GM19240 (cell line): ENCODE data around the gene CDHR5.

ENCODE experiments used
- DNase-seq: peaks from one replicate; pipeline ENCODE4 v3.0.0; 2011; ENCODE audit warnings: low spot score; ENCODE audit not compliant: insufficient read length

CDHR5 gene

GRCh38 chr11:611001-611996, 13.5 kb downstream of the CDHR5 start:
- DNase-seq = no peak

- no peak for DNase-seq
Measured at GRCh38 chr11:610146-610801, 14.5 kb downstream of the CDHR5 start.

- DNase-seq = no peak
Measured at GRCh38 chr11:609341-609811, 15.4 kb downstream of the CDHR5 start.

GRCh38 chr11:608791-609251, 15.9 kb downstream of the CDHR5 start:
- no peak for DNase-seq

GRCh38 chr11:607971-608659, 16.6 kb downstream of the CDHR5 start:
- DNase-seq = no peak

- DNase-seq = no peak
Measured at GRCh38 chr11:607020-607780, 17.6 kb downstream of the CDHR5 start.

GRCh38 chr11:606245-606644, 18.5 kb downstream of the CDHR5 start:
- DNase-seq = no peak

- DNase-seq = no peak
Measured at GRCh38 chr11:605286-606129, 19.2 kb downstream of the CDHR5 start.

- DNase-seq = no peak
Measured at GRCh38 chr11:603154-603553, 21.6 kb downstream of the CDHR5 start.

GRCh38 chr11:601573-602245, 23.0 kb downstream of the CDHR5 start:
- no peak for DNase-seq

- no peak for DNase-seq
Measured at GRCh38 chr11:598005-598680, 26.6 kb downstream of the CDHR5 start.

- DNase-seq = no peak
Measured at GRCh38 chr11:597166-597725, 27.5 kb downstream of the CDHR5 start.

GRCh38 chr11:596374-596773, 28.4 kb downstream of the CDHR5 start:
- no peak for DNase-seq

GRCh38 chr11:595400-595799, 29.4 kb downstream of the CDHR5 start:
- DNase-seq = no peak

GRCh38 chr11:593347-593746, 31.4 kb downstream of the CDHR5 start:
- no peak for DNase-seq

GRCh38 chr11:592918-593317, 31.8 kb downstream of the CDHR5 start:
- no peak for DNase-seq

- no peak for DNase-seq
Measured at GRCh38 chr11:592501-592900, 32.3 kb downstream of the CDHR5 start.

GRCh38 chr11:590997-591396, 33.8 kb downstream of the CDHR5 start:
- no peak for DNase-seq

GRCh38 chr11:589798-590197, 35.0 kb downstream of the CDHR5 start:
- no peak for DNase-seq
